Measurements from ENCODE around the gene BRD1.

DNA sequence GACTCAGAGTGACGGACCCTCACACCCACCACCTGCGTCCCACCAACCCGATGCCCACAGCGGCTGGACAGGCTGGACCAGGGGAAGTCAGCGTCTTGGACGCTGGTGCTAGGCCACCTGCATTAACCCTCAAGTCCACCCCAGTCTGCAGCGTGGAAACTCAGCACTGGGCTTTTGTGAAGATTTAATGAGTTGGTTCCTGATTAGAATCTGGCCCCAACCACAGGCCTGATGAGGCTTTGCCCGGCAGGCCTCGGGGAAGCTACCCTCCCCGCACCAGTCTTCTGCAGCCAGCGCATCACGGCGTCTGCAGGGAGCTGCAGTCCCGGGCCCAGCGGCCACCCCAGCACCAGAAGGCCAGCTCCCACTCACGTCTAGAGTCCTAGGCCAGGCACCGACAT is 101.0 kb downstream of the BRD1 start:
- no peak for TF ChIP-seq POLR2A (IDR thresholded peaks at IDR 0.05)
- TF ChIP-seq, protein P1, sequence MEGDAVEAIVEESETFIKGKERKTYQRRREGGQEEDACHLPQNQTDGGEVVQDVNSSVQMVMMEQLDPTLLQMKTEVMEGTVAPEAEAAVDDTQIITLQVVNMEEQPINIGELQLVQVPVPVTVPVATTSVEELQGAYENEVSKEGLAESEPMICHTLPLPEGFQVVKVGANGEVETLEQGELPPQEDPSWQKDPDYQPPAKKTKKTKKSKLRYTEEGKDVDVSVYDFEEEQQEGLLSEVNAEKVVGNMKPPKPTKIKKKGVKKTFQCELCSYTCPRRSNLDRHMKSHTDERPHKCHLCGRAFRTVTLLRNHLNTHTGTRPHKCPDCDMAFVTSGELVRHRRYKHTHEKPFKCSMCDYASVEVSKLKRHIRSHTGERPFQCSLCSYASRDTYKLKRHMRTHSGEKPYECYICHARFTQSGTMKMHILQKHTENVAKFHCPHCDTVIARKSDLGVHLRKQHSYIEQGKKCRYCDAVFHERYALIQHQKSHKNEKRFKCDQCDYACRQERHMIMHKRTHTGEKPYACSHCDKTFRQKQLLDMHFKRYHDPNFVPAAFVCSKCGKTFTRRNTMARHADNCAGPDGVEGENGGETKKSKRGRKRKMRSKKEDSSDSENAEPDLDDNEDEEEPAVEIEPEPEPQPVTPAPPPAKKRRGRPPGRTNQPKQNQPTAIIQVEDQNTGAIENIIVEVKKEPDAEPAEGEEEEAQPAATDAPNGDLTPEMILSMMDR (IDR thresholded peaks at IDR 0.05): no peak
